Gastrocnemius medialis (tissue), 4 donors: ENCODE results near the gene DNA2. TPM values are rescaled to one million over a fixed set of nuclear protein-coding genes. Genes with fewer than 3 reads are reported as not detected.
"Not testable (repeated sequence)": the region's sequence is repeated elsewhere in the genome, so short reads cannot be mapped to it uniquely, and the experiment has no call there.

Experiments
- ATAC-seq, 2 donors: fragments of 150-250 bp; one replicate each; pipeline ENCODE4 v1.9.1; 2016
- DNase-seq, 2 donors: peaks; one replicate each; pipeline ENCODE4 v3.0.0-alpha.2; 2019
- H3K27ac ChIP-seq, 4 donors: fragments of 200-600 bp; sonication (generic); 1 replicate in 1 of 4; 2 replicates in 3 of 4; pipeline ENCODE4 v1.5.1; 2016 to 2018; ENCODE audit warnings: mild to moderate bottlenecking in 2 of 4, moderate library complexity in 1 of 4
- H3K27me3 ChIP-seq, 3 donors: fragments of 200-600 bp; sonication (generic) in 2 of 3; 1 replicate in 1 of 3; 2 replicates in 2 of 3; pipeline versions ENCODE4 v1.5.1 to v1.6.0; 2016 to 2019; ENCODE audit warnings: mild to moderate bottlenecking in 1 of 3, moderate library complexity in 1 of 3
- H3K36me3 ChIP-seq, 2 donors: fragments of 200-600 bp; sonication (generic) in 1 of 2; one replicate each; pipeline ENCODE4 v1.5.1; 2017 to 2018
- H3K4me1 ChIP-seq, 2 donors: fragments of 200-600 bp; sonication (generic) in 1 of 2; one replicate each; pipeline ENCODE4 v1.5.1; 2016 to 2017; ENCODE audit warnings: mild to moderate bottlenecking in 2 of 2
- H3K4me3 ChIP-seq, 4 donors: fragments of 200-600 bp; sonication (generic) in 3 of 4; 1 replicate in 1 of 4; 2 replicates in 3 of 4; pipeline ENCODE4 v1.5.1; 2016 to 2019; ENCODE audit warnings: mild to moderate bottlenecking in 2 of 4
- H3K9me3 ChIP-seq, 3 donors: fragments of 200-600 bp; sonication (generic) in 2 of 3; 1 replicate in 1 of 3; 2 replicates in 2 of 3; pipeline ENCODE4 v1.5.1; 2016 to 2019
- POLR2A ChIP-seq, 2 donors: fragments of 450-650 bp; IDR thresholded peaks; one replicate each; pipeline ENCODE4 v1.6.1; 2017; ENCODE audit warnings: antibody characterized with exemption in 2 of 2, mild to moderate bottlenecking in 2 of 2, moderate library complexity in 2 of 2
- in situ Hi-C, 4 donors: fragments of 200-750 bp; cut with MboI; loops; one replicate each; pipeline versions ENCODE4 v1.15.0 to v1.8.0; 2017; ENCODE audit warnings: low sequenced_read_pairs in 4 of 4
- intact Hi-C: fragments of 100-400 bp; cut with DNase I; formaldehyde crosslinking; loops from one replicate; pipeline ENCODE4 v1.15.1; 2023; ENCODE audit warnings: low total_unique reads
- total RNA-seq, 4 donors: library from RNA; depleted of rRNA; stranded (reverse); fragments of >200 nt; gene quantifications; one replicate each; pipeline versions ENCODE4 v1.1.0 to v1.2.3, GENCODE V29; 2016
- TF ChIP-seq, protein P1 (sequence below), 5 experiments: fragments of 450-650 bp in 3 of 5; fragments of 200-600 bp in 2 of 5; sonication (generic) in 2 of 5; IDR thresholded peaks in 4 of 5; conservative IDR thresholded peaks in 1 of 5; 1 replicate in 4 of 5; 2 replicates in 1 of 5; pipeline ENCODE4 v1.5.1; 2016 to 2019; ENCODE audit warnings: antibody characterized with exemption in 5 of 5, mild to moderate bottlenecking in 3 of 5, moderate library complexity in 3 of 5

DNA2 gene
- total RNA-seq, 4 donors from 2014 or later: 1.0 to 2.3 (median 1.9) TPM

DNA sequence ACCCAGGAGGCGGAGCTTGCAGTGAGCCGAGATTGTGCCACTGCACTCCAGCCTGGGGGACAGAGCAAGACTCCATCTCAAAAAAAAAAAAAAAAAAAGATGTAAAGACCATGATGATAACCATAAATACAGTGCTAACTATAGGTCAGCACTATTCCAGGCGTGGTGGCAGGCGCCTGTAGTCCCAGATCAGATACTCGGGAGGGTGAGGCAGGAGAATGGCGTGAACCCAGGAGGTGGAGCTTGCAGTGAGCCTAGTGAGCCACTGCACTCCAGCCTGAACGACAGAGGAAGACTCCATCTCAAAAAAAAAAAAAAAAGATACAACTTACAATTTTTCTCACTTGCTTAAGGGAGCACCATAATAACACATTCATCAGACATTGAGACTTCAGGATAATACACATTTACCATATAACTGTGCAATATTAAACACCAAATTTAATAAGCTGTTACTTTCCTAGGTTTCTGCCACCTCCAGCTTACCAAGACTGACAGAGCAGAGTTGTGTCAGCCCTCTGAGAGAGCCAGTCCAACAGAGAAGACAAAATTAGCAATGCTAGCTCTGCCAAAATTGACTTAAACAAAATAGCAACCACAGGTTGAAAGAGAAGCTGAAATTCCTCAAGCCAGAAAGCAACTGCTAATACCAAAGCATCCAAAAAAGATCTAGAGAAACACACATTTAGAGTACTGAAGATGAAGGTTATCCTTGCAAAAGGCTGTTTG, 8.2 kb downstream of the DNA2 start:
- intact Hi-C loops: no loop called here
- DNase-seq (no peak), ATAC-seq (no peak)
- H3K36me3 ChIP-seq: no peaks in the 10 kb centered on the region
- no peaks in the 10 kb centered on the region for H3K27me3 ChIP-seq
- H3K4me1 ChIP-seq: no peaks in the 10 kb centered on the region
- H3K27ac ChIP-seq: no peak overlapping the region
- in situ Hi-C loops: no loop called here
- no peaks in the 10 kb centered on the region for H3K9me3 ChIP-seq
- TF ChIP-seq, protein P1, sequence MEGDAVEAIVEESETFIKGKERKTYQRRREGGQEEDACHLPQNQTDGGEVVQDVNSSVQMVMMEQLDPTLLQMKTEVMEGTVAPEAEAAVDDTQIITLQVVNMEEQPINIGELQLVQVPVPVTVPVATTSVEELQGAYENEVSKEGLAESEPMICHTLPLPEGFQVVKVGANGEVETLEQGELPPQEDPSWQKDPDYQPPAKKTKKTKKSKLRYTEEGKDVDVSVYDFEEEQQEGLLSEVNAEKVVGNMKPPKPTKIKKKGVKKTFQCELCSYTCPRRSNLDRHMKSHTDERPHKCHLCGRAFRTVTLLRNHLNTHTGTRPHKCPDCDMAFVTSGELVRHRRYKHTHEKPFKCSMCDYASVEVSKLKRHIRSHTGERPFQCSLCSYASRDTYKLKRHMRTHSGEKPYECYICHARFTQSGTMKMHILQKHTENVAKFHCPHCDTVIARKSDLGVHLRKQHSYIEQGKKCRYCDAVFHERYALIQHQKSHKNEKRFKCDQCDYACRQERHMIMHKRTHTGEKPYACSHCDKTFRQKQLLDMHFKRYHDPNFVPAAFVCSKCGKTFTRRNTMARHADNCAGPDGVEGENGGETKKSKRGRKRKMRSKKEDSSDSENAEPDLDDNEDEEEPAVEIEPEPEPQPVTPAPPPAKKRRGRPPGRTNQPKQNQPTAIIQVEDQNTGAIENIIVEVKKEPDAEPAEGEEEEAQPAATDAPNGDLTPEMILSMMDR (IDR thresholded peaks at IDR 0.05 in 4 of 5, conservative IDR thresholded peaks at IDR 0.05 in 1 of 5): no peak
- TF ChIP-seq POLR2A (IDR thresholded peaks at IDR 0.05): no peak
- H3K4me3 ChIP-seq: no peak overlapping the region

DNA sequence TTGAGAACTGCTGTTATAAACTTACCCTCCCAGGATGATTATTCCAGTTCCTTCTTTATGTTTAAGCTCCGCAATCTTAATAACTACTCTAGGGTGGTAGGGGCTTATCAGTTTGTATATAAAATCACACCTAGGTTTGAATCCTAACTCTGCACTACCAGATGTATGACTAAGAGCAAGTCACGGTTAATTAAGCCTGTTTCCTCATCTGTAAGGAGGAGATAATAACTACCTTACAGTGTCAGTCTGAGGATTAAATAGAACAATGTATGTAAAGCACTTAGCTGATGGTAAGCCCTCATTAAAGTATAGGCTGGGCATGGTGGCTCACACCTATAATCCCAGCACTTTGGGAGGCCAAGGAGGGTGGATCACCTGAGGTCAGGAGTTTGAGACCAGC, 9.2 kb downstream of the DNA2 start:
- ATAC-seq: no peak
- TF ChIP-seq, protein P1 (IDR thresholded peaks at IDR 0.05 in 4 of 5, conservative IDR thresholded peaks at IDR 0.05 in 1 of 5): no peak
- TF ChIP-seq POLR2A (IDR thresholded peaks at IDR 0.05): no peak

DNA sequence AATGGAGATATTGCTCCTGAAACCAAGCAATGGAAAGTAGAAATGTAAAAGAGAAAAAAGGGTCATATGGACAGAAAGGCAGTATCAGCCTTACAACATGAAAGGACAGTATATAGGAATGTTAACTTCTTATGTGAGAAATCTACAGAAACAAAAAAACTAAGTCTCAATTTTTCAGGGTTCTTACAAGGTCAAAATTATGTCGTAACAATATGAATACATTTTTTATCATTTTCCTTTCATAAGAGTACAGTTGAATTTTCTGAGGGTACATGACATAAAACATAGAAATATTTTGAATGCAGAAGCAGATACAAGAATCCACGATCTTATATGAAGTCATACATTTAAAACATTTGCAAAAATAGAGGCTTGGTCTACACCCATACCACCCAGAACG, 10.7 kb downstream of the DNA2 start:
- in situ Hi-C loops (no loop called here), intact Hi-C loops (no loop called here)
- DNase-seq (no peak), ATAC-seq (no peak)
- H3K4me1 ChIP-seq: no peaks in the 10 kb centered on the region
- no peak overlapping the region for H3K4me3 ChIP-seq
- H3K36me3 ChIP-seq: no peaks in the 10 kb centered on the region
- H3K27ac ChIP-seq: no peak overlapping the region
- TF ChIP-seq POLR2A (IDR thresholded peaks at IDR 0.05): no peak
- TF ChIP-seq, protein P1 (IDR thresholded peaks at IDR 0.05 in 4 of 5, conservative IDR thresholded peaks at IDR 0.05 in 1 of 5): no peak
- H3K9me3 ChIP-seq: no peaks in the 10 kb centered on the region
- no peaks in the 10 kb centered on the region for H3K27me3 ChIP-seq

More for the DNA sequence above, 9.2 kb downstream of the DNA2 start:
- in situ Hi-C loops: no loop called here
- Histone ChIP-seq H3K4me3 (no peak overlapping the region), H3K27me3 (no peaks in the 10 kb centered on the region), H3K4me1 (no peaks in the 10 kb centered on the region), H3K9me3 (no peaks in the 10 kb centered on the region), H3K36me3 (no peaks in the 10 kb centered on the region), H3K27ac (no peak overlapping the region)
- intact Hi-C loops: no loop called here
- DNase-seq: no peak

DNA sequence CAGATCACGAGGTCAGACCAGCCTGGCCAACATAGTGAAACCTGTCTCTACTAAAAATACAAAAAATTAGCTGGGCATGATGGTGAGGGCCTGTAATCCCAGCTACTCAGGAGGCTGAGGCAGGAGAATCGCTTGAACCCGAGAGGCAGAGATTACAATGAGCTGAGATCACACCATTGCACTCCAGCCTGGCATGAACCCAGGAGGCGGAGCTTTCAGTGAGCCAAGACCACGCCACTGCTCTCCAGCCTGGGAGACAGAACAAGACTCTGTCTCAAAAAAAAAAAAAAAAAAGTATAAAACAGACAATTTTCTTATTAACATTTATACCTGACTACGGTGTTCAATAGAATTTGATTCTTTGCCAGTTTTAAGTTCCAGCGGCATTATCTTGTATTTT, 22.1 kb downstream of the DNA2 start:
- H3K27ac ChIP-seq, ATAC-seq, DNase-seq, H3K4me3 ChIP-seq, H3K27me3 ChIP-seq, H3K36me3 ChIP-seq, in situ Hi-C loops, intact Hi-C loops, H3K4me1 ChIP-seq, H3K9me3 ChIP-seq: not testable (repeated sequence)

DNA sequence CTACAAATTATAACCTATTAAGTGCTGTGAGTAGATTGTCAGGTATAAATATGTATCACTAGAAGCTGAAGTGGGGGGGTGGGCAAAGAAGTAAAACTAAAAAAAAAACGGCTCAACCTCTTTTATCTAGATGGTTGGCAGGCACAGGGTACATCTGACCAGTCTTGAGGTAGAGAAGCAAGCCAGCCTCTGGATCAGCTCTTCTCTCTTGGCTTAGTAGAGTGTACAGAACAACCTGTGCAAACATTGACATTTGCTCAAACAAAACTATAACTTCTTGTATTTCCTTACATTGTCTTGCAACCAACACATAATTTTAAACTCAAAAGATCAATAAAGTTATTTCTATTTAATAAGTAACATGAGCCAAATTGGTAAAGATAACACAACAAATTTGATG, 25.6 kb downstream of the DNA2 start:
- H3K36me3 ChIP-seq: no peaks in the 10 kb centered on the region
- no peaks in the 10 kb centered on the region for H3K9me3 ChIP-seq
- no peak overlapping the region for H3K4me3 ChIP-seq
- H3K27ac ChIP-seq: no peak overlapping the region
- intact Hi-C loops (no loop called here), in situ Hi-C loops (no loop called here)
- DNase-seq (no peak), ATAC-seq (no peak)
- H3K4me1 ChIP-seq: no peaks in the 10 kb centered on the region
- TF ChIP-seq POLR2A (IDR thresholded peaks at IDR 0.05): no peak
- TF ChIP-seq, protein P1 (IDR thresholded peaks at IDR 0.05 in 4 of 5, conservative IDR thresholded peaks at IDR 0.05 in 1 of 5): no peak
- no peaks in the 10 kb centered on the region for H3K27me3 ChIP-seq
